AG09319 (cell line): ENCODE results near the gene HEPACAM.

Source experiments
- DNase-seq: peaks from one replicate; pipeline ENCODE4 v3.0.0-alpha.2; 2010; ENCODE audit warnings: low read depth; ENCODE audit errors: extremely low read depth
- TF ChIP-seq, protein P1 (sequence below): IDR thresholded peaks from 2 replicates; pipeline ENCODE4 v1.5.1; 2011; ENCODE audit warnings: low read depth, mild to moderate bottlenecking, inconsistent platforms, low read length, moderate library complexity

The HEPACAM gene

DNA sequence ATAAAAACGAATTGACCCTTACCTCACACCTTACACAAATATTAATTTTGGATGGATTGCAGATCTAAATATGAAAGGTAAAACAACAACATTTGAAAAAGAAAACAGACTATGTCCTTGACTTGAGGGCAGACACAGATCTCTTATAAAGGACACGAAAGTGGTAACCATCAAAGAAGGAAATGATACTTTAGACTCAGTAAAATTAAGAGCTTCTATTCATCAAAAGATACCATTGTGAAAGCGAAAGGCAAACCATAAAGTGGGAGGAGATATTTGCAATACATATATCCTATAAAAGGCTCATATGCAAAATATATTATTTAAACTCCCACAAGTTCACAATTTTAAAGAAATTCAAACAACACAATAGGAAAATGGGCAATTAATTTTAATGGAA is 5.0 kb downstream of the HEPACAM start:
- TF ChIP-seq, protein P1, sequence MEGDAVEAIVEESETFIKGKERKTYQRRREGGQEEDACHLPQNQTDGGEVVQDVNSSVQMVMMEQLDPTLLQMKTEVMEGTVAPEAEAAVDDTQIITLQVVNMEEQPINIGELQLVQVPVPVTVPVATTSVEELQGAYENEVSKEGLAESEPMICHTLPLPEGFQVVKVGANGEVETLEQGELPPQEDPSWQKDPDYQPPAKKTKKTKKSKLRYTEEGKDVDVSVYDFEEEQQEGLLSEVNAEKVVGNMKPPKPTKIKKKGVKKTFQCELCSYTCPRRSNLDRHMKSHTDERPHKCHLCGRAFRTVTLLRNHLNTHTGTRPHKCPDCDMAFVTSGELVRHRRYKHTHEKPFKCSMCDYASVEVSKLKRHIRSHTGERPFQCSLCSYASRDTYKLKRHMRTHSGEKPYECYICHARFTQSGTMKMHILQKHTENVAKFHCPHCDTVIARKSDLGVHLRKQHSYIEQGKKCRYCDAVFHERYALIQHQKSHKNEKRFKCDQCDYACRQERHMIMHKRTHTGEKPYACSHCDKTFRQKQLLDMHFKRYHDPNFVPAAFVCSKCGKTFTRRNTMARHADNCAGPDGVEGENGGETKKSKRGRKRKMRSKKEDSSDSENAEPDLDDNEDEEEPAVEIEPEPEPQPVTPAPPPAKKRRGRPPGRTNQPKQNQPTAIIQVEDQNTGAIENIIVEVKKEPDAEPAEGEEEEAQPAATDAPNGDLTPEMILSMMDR: no peak
- DNase-seq: no peak

DNA sequence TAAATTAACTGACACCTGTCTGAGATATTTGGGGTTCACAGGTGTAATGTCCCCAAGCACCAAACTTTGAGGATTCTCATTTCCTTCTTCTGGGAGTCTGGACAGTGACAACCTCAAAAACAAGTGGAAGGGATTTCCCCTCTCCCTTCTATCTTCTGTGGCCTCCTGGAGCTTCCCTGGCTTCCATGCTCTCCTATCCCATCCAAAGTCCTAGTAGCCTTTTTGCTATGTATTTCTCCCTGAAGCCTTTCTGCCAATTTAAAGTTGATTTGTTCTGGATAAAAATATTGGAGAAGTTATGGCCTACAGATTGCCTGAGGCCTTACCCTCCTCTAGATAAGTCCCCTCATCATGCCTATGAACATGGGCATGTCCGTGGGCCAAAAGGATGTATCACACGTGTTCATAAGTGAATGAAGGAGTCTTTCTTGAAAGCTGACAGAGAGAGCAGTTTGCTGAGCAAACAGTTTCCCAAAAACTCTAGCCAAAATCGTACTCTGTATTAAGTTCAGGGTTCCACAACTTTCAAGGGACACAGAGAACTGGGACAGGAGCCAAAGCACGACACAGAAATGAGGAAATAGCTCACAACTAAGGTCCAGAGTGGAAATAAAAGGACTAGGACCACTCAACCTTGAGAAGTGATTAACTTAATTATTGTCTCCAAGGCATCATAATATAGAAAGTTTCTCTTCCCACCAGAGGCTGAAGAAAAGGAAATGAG is 6.7 kb downstream of the HEPACAM start:
- DNase-seq: no peak
- TF ChIP-seq, protein P1: no peak

DNA sequence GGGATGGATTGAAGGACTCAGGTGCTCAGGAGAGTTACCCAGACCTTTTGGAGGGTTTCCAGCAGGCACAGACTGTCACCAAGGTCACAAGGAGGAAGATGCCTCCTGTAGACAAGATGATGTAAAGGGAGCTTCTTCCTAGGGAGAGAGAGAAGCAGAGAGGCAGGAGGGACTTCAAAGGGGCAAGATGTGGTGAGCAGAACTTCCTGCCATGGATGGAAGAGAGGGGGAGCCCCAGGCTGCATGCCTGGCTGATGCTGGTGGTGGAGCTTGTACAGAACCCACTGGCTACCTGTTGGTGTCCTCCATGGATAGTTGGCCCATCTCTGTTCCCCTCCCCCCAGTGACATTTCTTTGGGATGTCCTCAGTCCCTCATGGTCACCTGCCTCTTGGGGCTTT is 12.6 kb downstream of the HEPACAM start:
- TF ChIP-seq, protein P1: no peak

DNA sequence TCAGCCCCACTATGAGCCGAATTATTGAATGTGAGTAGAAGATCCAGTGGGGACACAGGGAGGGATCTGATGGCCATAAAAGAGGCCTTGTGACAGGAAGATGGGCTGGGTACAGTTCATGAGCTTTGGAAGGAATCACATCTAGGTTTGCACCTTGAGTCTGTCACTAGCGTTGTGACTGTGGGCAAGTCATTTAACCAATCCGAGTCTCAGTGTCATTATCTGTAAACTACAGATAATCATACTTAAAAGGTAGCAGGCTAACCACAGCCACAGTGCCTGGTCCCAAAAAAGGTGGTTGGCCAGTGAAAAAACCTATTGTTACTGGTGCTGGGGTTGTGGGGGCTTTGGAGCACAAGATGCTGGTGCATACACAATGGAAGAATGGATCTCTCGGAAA is 13.0 kb downstream of the HEPACAM start:
- TF ChIP-seq, protein P1: no peak

More for the DNA sequence above, 12.6 kb downstream of the HEPACAM start:
- DNase-seq: no peak

DNA sequence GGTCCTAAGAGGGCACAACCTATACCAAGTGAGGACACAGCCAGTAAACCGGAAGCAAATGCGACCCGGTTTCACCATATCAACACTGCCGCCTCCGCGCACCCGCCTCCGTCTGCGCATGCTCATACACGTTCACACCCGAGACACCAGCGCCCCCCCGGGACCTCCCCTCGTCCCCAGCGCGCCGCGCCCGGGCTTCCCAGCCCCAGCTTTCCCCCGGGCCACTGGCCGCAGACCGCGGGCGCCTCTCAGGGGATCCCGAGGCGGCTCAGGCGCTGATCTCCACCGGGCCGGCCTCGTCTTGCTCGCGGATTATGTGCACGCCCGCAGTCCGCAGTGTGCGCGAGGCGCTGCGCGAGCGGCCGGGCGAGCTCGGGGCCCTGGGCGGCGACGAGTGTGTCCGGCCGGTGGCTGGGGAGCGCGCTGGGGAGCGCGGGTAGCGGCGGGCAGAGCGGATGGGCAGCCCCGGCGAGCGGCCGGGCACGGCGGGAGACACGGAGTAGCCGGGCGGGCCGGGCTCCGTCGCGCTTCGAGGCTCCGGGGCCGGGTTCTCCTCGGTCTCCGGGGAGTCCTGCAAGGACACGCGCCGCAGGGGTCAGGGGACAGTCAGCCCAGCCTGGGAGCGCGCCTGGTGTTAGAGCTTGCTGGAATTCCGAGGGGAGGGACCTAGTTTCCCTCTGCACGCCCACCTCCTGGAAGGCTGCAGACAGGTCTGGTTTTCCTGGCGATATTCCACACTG is 14.8 kb downstream of the HEPACAM start:
- TF ChIP-seq, protein P1: no peak
- DNase-seq: no peak

More for the DNA sequence above, 13.0 kb downstream of the HEPACAM start:
- no peak for DNase-seq

DNA sequence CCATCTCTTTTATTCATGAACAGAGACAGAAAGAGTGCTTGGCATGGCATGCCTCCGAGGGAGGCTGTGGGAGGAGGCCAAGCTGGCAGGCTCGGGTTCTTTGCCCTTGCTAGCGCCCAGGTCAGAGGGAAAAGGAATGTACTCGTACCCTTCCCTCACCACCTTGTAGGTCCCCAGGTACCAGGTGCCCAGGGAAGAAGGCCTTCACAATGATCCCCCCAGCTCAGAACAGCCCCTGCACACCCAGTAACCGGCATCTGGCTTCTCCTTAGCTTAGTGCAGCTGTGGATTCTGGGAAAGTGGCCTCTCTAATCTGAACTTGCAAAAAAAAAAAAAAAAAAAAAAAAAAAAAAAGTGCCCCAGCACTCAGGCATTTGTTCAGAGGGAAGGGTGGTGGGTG is 15.5 kb downstream of the HEPACAM start:
- DNase-seq: no peak
- TF ChIP-seq, protein P1: no peak

DNA sequence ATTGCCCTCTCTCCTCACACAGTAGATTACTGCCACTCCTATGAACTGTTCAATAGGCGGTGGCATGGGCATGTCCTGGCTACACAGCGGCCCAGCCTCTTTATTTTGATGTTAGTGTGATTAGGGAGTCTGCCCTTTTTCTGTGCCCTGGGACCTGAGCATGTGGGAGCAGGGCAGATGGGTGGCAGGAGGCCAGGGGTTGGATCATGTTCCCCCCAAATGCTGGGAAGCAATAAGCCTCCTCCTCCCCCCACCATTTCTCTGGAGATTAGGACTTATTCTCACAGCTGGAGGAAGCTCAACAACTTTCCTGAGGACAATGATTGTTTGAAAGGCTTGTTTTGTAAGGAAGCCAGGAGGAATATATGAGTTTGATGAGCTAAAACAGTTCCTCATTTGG is 15.9 kb downstream of the HEPACAM start:
- TF ChIP-seq, protein P1: no peak
- DNase-seq: no peak
